Astrocyte of the cerebellum (primary cell): ENCODE data around the gene PPP5C.

Experiments used
- DNase-seq: peaks from one replicate; pipeline ENCODE4 v3.0.0-alpha.2; 2011; ENCODE audit warnings: low read depth
- H3K4me3 ChIP-seq: 2 replicates; pipeline ENCODE4 v1.5.1; 2011; ENCODE audit warnings: mild to moderate bottlenecking, low read depth, low read length, moderate library complexity
- in situ Hi-C: cut with HindIII; loops from 2 replicates; pipeline ENCODE4 v1.10.0; 2017; ENCODE audit warnings: low sequenced_read_pairs
- TF ChIP-seq, protein P1 (sequence below): IDR thresholded peaks from 2 replicates; pipeline ENCODE4 v1.5.1; 2012; ENCODE audit warnings: low read length, low read depth, moderate library complexity, mild to moderate bottlenecking; ENCODE audit errors: missing control alignments

Gene PPP5C

DNA sequence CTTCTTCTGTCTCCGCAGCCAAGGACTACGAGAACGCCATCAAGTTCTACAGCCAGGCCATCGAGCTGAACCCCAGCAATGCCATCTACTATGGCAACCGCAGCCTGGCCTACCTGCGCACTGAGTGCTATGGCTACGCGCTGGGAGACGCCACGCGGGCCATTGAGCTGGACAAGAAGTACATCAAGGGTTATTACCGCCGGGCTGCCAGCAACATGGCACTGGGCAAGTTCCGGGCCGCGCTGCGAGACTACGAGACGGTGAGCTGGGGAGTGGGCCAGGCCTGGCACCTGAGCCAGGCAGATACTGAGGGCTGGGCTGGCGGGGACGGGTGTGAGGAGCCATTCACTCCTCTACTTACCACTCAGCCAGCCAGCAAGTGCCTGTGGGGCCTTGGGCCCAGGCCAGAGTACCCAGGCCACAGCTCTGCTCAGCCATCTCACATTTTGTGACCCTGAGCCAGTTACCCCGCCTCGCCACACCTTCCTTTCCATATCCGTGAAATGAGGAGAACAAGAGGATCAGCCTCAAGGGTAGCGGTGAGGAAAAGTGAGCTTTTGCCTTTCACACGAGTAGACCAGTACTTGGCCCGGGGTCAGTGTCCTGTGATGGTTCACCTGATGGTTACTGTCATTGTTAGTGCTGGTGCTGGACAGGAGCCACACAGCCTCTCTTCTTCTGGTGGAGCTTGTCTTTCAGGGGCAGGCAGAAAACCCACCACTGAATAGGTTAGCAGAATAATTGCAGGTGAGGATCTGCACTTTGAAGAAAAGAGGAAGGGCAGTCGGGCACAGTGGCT lies 7.0 kb downstream of the PPP5C start:
- DNase-seq, result no peak
- in situ Hi-C loops, result no loop called here
- TF ChIP-seq, protein P1, sequence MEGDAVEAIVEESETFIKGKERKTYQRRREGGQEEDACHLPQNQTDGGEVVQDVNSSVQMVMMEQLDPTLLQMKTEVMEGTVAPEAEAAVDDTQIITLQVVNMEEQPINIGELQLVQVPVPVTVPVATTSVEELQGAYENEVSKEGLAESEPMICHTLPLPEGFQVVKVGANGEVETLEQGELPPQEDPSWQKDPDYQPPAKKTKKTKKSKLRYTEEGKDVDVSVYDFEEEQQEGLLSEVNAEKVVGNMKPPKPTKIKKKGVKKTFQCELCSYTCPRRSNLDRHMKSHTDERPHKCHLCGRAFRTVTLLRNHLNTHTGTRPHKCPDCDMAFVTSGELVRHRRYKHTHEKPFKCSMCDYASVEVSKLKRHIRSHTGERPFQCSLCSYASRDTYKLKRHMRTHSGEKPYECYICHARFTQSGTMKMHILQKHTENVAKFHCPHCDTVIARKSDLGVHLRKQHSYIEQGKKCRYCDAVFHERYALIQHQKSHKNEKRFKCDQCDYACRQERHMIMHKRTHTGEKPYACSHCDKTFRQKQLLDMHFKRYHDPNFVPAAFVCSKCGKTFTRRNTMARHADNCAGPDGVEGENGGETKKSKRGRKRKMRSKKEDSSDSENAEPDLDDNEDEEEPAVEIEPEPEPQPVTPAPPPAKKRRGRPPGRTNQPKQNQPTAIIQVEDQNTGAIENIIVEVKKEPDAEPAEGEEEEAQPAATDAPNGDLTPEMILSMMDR, result no peak
- no peak overlapping the region for H3K4me3 ChIP-seq

DNA sequence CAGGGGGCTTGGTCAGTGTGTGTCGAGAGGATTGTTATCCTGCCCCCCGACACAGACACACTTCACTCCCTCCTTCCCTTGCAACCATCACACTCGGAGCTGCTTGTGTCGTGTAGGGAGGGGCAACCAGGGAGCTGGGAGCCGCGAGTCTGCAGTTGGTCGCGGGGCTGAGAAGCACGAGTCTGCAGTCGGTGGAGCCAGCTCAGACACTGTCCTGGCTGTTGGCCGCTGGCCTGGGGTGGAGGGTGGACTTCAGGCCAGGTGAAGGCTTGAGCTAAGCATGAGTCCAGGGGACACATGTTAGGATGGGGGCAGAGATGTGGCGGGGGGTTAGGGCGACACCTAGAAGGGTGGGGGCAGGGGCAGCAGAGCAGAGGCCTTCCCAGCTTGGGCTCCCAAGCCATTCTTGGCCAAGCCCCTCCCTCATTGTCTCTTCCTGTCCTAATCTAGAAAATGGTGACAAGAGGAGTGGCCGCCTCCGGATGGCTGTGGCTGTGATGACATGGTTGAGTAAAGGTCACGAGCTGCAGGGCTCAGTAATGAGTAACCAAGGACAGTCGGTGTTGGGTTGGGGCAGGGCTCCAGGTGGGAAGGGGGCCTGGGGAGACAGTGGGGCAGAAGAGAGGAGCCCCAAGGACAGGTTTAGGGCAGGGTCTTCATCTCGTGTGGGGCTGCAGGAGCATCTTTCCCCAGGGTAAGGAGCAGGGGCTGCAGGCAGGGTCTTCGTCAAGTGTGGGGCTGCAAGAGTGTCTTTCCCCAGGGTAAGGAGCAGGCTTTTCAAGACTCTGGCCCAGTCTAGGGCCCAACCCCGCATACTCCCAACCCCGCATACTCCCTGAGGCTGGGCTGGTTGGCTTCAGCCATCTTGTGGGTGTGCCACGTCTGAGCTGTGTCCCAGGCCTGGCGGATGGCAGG lies 8.6 kb downstream of the PPP5C start:
- no peak overlapping the region for H3K4me3 ChIP-seq
- in situ Hi-C loops, result no loop called here
- TF ChIP-seq, protein P1, result no peak
- no peak for DNase-seq

- TF ChIP-seq, protein P1, result no peak
- in situ Hi-C loops, result no loop called here
- DNase-seq, result no peak
Observed at GRCh38 chr19:46356149-46357055, 9.5 kb downstream of the PPP5C start.

GRCh38 chr19:46357846-46358583 lies 11.1 kb downstream of the PPP5C start:
- in situ Hi-C loops, result no loop called here
- DNase-seq, result no peak
- H3K4me3 ChIP-seq, result no peak overlapping the region
- TF ChIP-seq, protein P1, result no peak

More at GRCh38 chr19:46356149-46357055, 9.5 kb downstream of the PPP5C start:
- no peak overlapping the region for H3K4me3 ChIP-seq

DNA sequence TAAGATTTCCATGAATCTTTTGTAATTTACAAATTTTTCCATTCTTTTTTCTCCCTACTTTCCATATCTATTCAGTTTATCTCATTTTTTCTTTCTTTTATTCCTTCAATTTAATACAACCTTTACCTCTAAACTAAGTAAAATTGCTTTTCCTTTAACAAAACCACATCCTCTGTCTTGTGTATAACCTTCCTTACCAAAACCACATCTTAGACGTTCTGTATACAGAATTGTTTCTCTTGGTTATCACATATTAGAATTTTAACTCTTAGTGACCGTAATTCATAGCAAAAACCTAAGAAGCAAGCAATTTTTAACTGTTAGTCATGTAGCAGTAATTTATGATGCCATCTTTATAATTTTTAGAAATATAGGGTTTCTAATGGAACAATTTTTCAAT lies 15.0 kb downstream of the PPP5C start:
- TF ChIP-seq, protein P1, result no peak
- no peak for DNase-seq
- in situ Hi-C loops, result no loop called here
- H3K4me3 ChIP-seq, result no peak overlapping the region
